IPS-18c (cell line): ENCODE measurements around the gene KLK1.
A peak's percentile ranks its signal among the peaks of the same experiment; 100 is the strongest.

Source experiments
- H3K4me3 ChIP-seq: 2 replicates; pipeline ENCODE4 v1.7.0; 2013; ENCODE audit warnings: low read depth, mild to moderate bottlenecking, low read length, moderate library complexity; ENCODE audit not compliant: insufficient read depth
- H3K9me3 ChIP-seq: one replicate; pipeline ENCODE4 v1.6.1; 2013; ENCODE audit warnings: mild to moderate bottlenecking, low read length, moderate library complexity; ENCODE audit not compliant: control insufficient read depth, insufficient read depth

Gene KLK1

GRCh38 chr19:50839712-50840655 is 16.4 kb upstream of the KLK1 start:
- peaks cover 2% of the 10 kb centered on the region for H3K9me3 ChIP-seq

GRCh38 chr19:50838239-50838638 is 14.7 kb upstream of the KLK1 start:
- no peaks in the 10 kb centered on the region for H3K9me3 ChIP-seq
- H3K4me3 ChIP-seq, result no peak overlapping the region

More at GRCh38 chr19:50839712-50840655, 16.4 kb upstream of the KLK1 start:
- no peak overlapping the region for H3K4me3 ChIP-seq

GRCh38 chr19:50837300-50837699 is 13.7 kb upstream of the KLK1 start:
- Histone ChIP-seq H3K9me3 (no peaks in the 10 kb centered on the region), H3K4me3 (no peak overlapping the region)

- Histone ChIP-seq H3K9me3 (no peaks in the 10 kb centered on the region), H3K4me3 (peak overlapping the region; percentile 79; the same call in 1 of the 2 replicates)
Measured at GRCh38 chr19:50836543-50837195, 13.1 kb upstream of the KLK1 start.

- H3K4me3 ChIP-seq, result peak overlapping the region; percentile 79
- H3K9me3 ChIP-seq, result no peaks in the 10 kb centered on the region
Measured at GRCh38 chr19:50835785-50836542, 12.4 kb upstream of the KLK1 start.

- Histone ChIP-seq H3K9me3 (no peaks in the 10 kb centered on the region), H3K4me3 (peak overlapping the region; percentile 79)
Measured at GRCh38 chr19:50835103-50835784, 11.7 kb upstream of the KLK1 start.

GRCh38 chr19:50833802-50834167 is 10.2 kb upstream of the KLK1 start:
- Histone ChIP-seq H3K4me3 (no peak overlapping the region), H3K9me3 (no peaks in the 10 kb centered on the region)

GRCh38 chr19:50833117-50833801 is 9.7 kb upstream of the KLK1 start, which contains the start of gene KLK15:
KLK15 (minus strand) TSS chr19:50833574; CDS start chr19:50831492, 2,082 bp downstream.
- no peak within 1 kb of the TSS for H3K4me3 ChIP-seq
- no peaks in the 10 kb centered on the region for H3K9me3 ChIP-seq

GRCh38 chr19:50832666-50833065 is 9.1 kb upstream of the KLK1 start:
- Histone ChIP-seq H3K4me3 (no peak overlapping the region), H3K9me3 (no peaks in the 10 kb centered on the region)

GRCh38 chr19:50831026-50831396 is 7.4 kb upstream of the KLK1 start:
- H3K9me3 ChIP-seq, result no peaks in the 10 kb centered on the region

GRCh38 chr19:50830266-50831025 is 6.9 kb upstream of the KLK1 start:
- Histone ChIP-seq H3K4me3 (no peak overlapping the region), H3K9me3 (peaks cover 3% of the 10 kb centered on the region)

More at GRCh38 chr19:50831026-50831396, 7.4 kb upstream of the KLK1 start:
- no peak overlapping the region for H3K4me3 ChIP-seq

- Histone ChIP-seq H3K9me3 (peaks cover 3% of the 10 kb centered on the region), H3K4me3 (no peak overlapping the region)
Measured at GRCh38 chr19:50829801-50830200, 6.2 kb upstream of the KLK1 start.

GRCh38 chr19:50827476-50827875 is 3.9 kb upstream of the KLK1 start:
- no peak overlapping the region for H3K4me3 ChIP-seq
- H3K9me3 ChIP-seq, result peaks cover 3% of the 10 kb centered on the region

GRCh38 chr19:50826492-50827240 is 3.1 kb upstream of the KLK1 start:
- peaks cover 3% of the 10 kb centered on the region for H3K9me3 ChIP-seq
- no peak overlapping the region for H3K4me3 ChIP-seq

GRCh38 chr19:50822661-50823208 is 852 bp downstream of the KLK1 start:
- Histone ChIP-seq H3K9me3 (peaks cover 3% of the 10 kb centered on the region), H3K4me3 (no peak overlapping the region)
